IMR-90 (cell line): ENCODE results near the gene CLTCL1. TPM values are rescaled to one million over a fixed set of nuclear protein-coding genes. Genes with fewer than 3 reads are reported as not detected.

Experiments
- ATAC-seq: fragments of 200-7000 bp; cut with Tn5 transposase; 2 replicates; pipeline ENCODE4 v1.9.1; 2020; ENCODE audit warnings: low read depth, mild to moderate bottlenecking, moderate library complexity
- BruUV-seq: library from RNA; stranded (reverse); fragments of 400-500 nt; replicated peaks from 2 replicates; lab custom pipeline; 2021; lab: Mats Ljungman, UMichigan
- CTCF ChIA-PET: fragments of 300-600 bp; formaldehyde crosslinking; extraction: SDS; loops from one replicate; lab custom pipeline; 2021; ENCODE audit warnings: antibody characterized with exemption; lab: Yijun Ruan, JAX
- POLR2A ChIA-PET: fragments of 300-600 bp; sonication (Branson Sonifier 250); formaldehyde crosslinking; loops from one replicate; lab custom pipeline; 2022; ENCODE audit warnings: antibody characterized with exemption; ENCODE audit not compliant: unreplicated experiment; lab: Charles Lee
- DNase-seq: peaks from one replicate; pipeline ENCODE4 v3.0.0; 2013
- H2AFZ ChIP-seq: replicated peaks from 2 replicates; pipeline ENCODE3; 2013; ENCODE audit warnings: low read length, mild to moderate bottlenecking; ENCODE audit not compliant: poor library complexity
- H2AK5ac ChIP-seq: 2 replicates; pipeline ENCODE4 v1.6.1; 2013; ENCODE audit warnings: low read depth, low read length, inconsistent platforms
- H2AK9ac ChIP-seq: replicated peaks from 2 replicates; pipeline ENCODE3; 2013; ENCODE audit warnings: mild to moderate bottlenecking, low read depth, low read length, moderate library complexity; ENCODE audit not compliant: poor library complexity
- H2BK120ac ChIP-seq: 2 replicates; pipeline ENCODE4 v1.6.1; 2013; ENCODE audit warnings: low read depth, low read length, inconsistent platforms
- H2BK15ac ChIP-seq: 3 replicates; pipeline ENCODE4 v1.6.1; 2013; ENCODE audit warnings: low read depth, low read length, inconsistent platforms
- H2BK20ac ChIP-seq: 2 replicates; pipeline ENCODE4 v1.6.1; 2013; ENCODE audit warnings: low read depth, mild to moderate bottlenecking, inconsistent platforms, low read length, moderate library complexity
- H2BK5ac ChIP-seq: 2 replicates; pipeline ENCODE4 v1.6.1; 2013; ENCODE audit warnings: mild to moderate bottlenecking, low read depth, low read length, inconsistent platforms; ENCODE audit not compliant: poor library complexity, severe bottlenecking
- H3K14ac ChIP-seq: replicated peaks from 2 replicates; pipeline ENCODE4 v1.6.1; 2013; ENCODE audit warnings: low read depth, low read length, inconsistent platforms
- H3K18ac ChIP-seq: 2 replicates; pipeline ENCODE4 v1.6.1; 2013; ENCODE audit warnings: low read depth, low read length, control low read depth
- H3K23ac ChIP-seq: 2 replicates; pipeline ENCODE4 v1.6.1; 2013; ENCODE audit warnings: low read depth, low read length, inconsistent platforms
- H3K27ac ChIP-seq: 2 replicates; pipeline ENCODE4 v1.5.1; 2013; ENCODE audit warnings: mild to moderate bottlenecking, control low read depth, low read length; ENCODE audit not compliant: insufficient read depth
- H3K27me3 ChIP-seq: 2 replicates; pipeline ENCODE4 v1.6.1; 2013; ENCODE audit warnings: low read length; ENCODE audit not compliant: control insufficient read depth, insufficient read depth
- H3K36me3 ChIP-seq: 2 replicates; pipeline ENCODE4 v1.6.1; 2013; ENCODE audit warnings: low read length, mixed read lengths; ENCODE audit not compliant: control insufficient read depth, insufficient read depth
- H3K4ac ChIP-seq: 2 replicates; pipeline ENCODE4 v1.6.1; 2013; ENCODE audit warnings: low read depth, low read length, inconsistent platforms
- H3K4me1 ChIP-seq: 2 replicates; pipeline ENCODE4 v1.6.1; 2013; ENCODE audit warnings: low read length, mixed read lengths; ENCODE audit not compliant: control insufficient read depth, insufficient read depth
- H3K4me2 ChIP-seq: 2 replicates; pipeline ENCODE4 v1.6.1; 2013; ENCODE audit warnings: low read depth, mild to moderate bottlenecking, control low read depth, low read length, moderate library complexity
- H3K4me3 ChIP-seq: 2 replicates; pipeline ENCODE4 v1.5.1; 2013; ENCODE audit warnings: low read depth, mild to moderate bottlenecking, control low read depth, low read length, moderate library complexity; ENCODE audit not compliant: insufficient read depth
- H3K56ac ChIP-seq: 2 replicates; pipeline ENCODE4 v1.6.1; 2013; ENCODE audit warnings: low read length, inconsistent platforms; ENCODE audit not compliant: insufficient read depth; ENCODE audit errors: extremely low read depth
- H3K79me1 ChIP-seq, 2 experiments: 2 replicates each; pipeline ENCODE4 v1.6.1; 2013; ENCODE audit warnings: low read length in 2 of 2, inconsistent platforms in 1 of 2, low read depth in 1 of 2
- H3K9ac ChIP-seq: 2 replicates; pipeline ENCODE4 v1.6.1; 2013; ENCODE audit warnings: low read depth, low read length, control low read depth
- H3K9me1 ChIP-seq: 2 replicates; pipeline ENCODE4 v1.6.1; 2013; ENCODE audit warnings: low read length, inconsistent platforms; ENCODE audit not compliant: insufficient read depth
- H3K9me3 ChIP-seq: 2 replicates; pipeline ENCODE4 v1.6.1; 2013; ENCODE audit warnings: low read length; ENCODE audit not compliant: control insufficient read depth, insufficient read depth
- H4K20me1 ChIP-seq: 2 replicates; pipeline ENCODE4 v1.6.1; 2013; ENCODE audit warnings: low read length, inconsistent platforms; ENCODE audit not compliant: insufficient read depth
- H4K5ac ChIP-seq: 2 replicates; pipeline ENCODE4 v1.6.1; 2013; ENCODE audit warnings: mild to moderate bottlenecking, low read depth, low read length, control low read depth
- H4K8ac ChIP-seq, 2 experiments: 2 replicates each; pipeline ENCODE4 v1.6.1; 2013; ENCODE audit warnings: low read depth in 2 of 2, low read length in 2 of 2, control low read depth in 1 of 2, inconsistent platforms in 1 of 2
- H4K91ac ChIP-seq: 2 replicates; pipeline ENCODE4 v1.6.1; 2013; ENCODE audit warnings: low read depth, low read length, inconsistent platforms; ENCODE audit not compliant: insufficient read depth
- BHLHE40 ChIP-seq: fragments of 150-350 bp; IDR thresholded peaks from 2 replicates; pipeline ENCODE4 v1.6.1; 2016; ENCODE audit warnings: mild to moderate bottlenecking, low read depth, low read length
- CEBPB ChIP-seq: IDR thresholded peaks from 2 replicates; pipeline ENCODE4 v1.6.1; 2012; ENCODE audit warnings: low read depth, low read length, improper control_type of control experiment
- CHD1 ChIP-seq: IDR thresholded peaks from 2 replicates; pipeline ENCODE4 v1.6.1; 2012; ENCODE audit warnings: low read depth, low read length, improper control_type of control experiment
- FOS ChIP-seq: fragments of 150-350 bp; IDR thresholded peaks from 2 replicates; pipeline ENCODE4 v1.6.1; 2016; ENCODE audit warnings: low read depth, low read length
- MAFK ChIP-seq: IDR thresholded peaks from 2 replicates; pipeline ENCODE4 v1.6.1; 2012; ENCODE audit warnings: low read depth, low read length, improper control_type of control experiment
- MAZ ChIP-seq: IDR thresholded peaks from 2 replicates; pipeline ENCODE4 v1.6.1; 2012; ENCODE audit warnings: low read depth, mild to moderate bottlenecking, low read length, improper control_type of control experiment, moderate library complexity, borderline replicate concordance
- MXI1 ChIP-seq: IDR thresholded peaks from 2 replicates; pipeline ENCODE4 v1.6.1; 2012; ENCODE audit warnings: low read depth, mild to moderate bottlenecking, low read length, moderate library complexity, borderline replicate concordance
- NFE2L2 ChIP-seq: fragments of 150-350 bp; IDR thresholded peaks from 2 replicates; pipeline ENCODE4 v1.6.1; 2016; ENCODE audit warnings: low read depth, mild to moderate bottlenecking, low read length
- POLR2A ChIP-seq: IDR thresholded peaks from 2 replicates; pipeline ENCODE4 v1.6.1; 2012; ENCODE audit warnings: mild to moderate bottlenecking, low read depth, low read length
- RAD21 ChIP-seq: IDR thresholded peaks from 2 replicates; pipeline ENCODE4 v1.6.1; 2012; ENCODE audit warnings: low read length, improper control_type of control experiment
- RCOR1 ChIP-seq: IDR thresholded peaks from 2 replicates; pipeline ENCODE4 v1.6.1; 2012; ENCODE audit warnings: mild to moderate bottlenecking, low read length, improper control_type of control experiment; ENCODE audit not compliant: insufficient replicate concordance
- RFX5 ChIP-seq: IDR thresholded peaks from 2 replicates; pipeline ENCODE4 v1.8.0; 2012; ENCODE audit warnings: low read depth, mild to moderate bottlenecking, low read length, moderate library complexity
- SMC3 ChIP-seq: fragments of 150-350 bp; IDR thresholded peaks from 2 replicates; pipeline ENCODE4 v1.6.1; 2016; ENCODE audit warnings: low read depth, mild to moderate bottlenecking, antibody characterized with exemption, low read length, moderate library complexity
- WGBS, 2 experiments: methylation state at CpG; one replicate each; pipeline versions ENCODE4 v1.1.5 to v1.1.7; 2013; ENCODE audit warnings: missing lambda C conversion rate in 2 of 2; ENCODE audit not compliant: insufficient read length in 1 of 2; ENCODE audit errors: extremely low coverage in 2 of 2; 5-methylcytosine and 5-hydroxymethylcytosine counted together
- dilution Hi-C: fragments of 300-500 bp; cut with HindIII; formaldehyde crosslinking; loops from one replicate; pipeline ENCODE4 v1.14.3; 2018; ENCODE audit warnings: low sequenced_read_pairs; ENCODE audit not compliant: unreplicated experiment
- in situ Hi-C: fragments of 300-500 bp; cut with MboI; formaldehyde crosslinking; loops from 3 replicates; pipeline ENCODE4 v1.14.3; 2019; ENCODE audit warnings: low sequenced_read_pairs, inconsistent platforms, mixed read lengths
- intact Hi-C: fragments of 100-400 bp; cut with micrococcal nuclease; formaldehyde crosslinking; loops from 2 replicates; pipeline ENCODE4 v1.10.0; 2022
- polyA plus RNA-seq, 3 experiments: library from polyadenylated mRNA; depleted of rRNA; stranded (reverse); fragments of >200 nt; gene quantifications; 2 replicates each; pipeline ENCODE4 v1.2.3, GENCODE V29; 2012; ENCODE audit warnings: low replicate concordance in 1 of 3
- total RNA-seq: library from RNA; depleted of rRNA; stranded (reverse); fragments of >200 nt; gene quantifications from 2 replicates; pipeline ENCODE4 v1.2.3, GENCODE V29; 2012
- TF ChIP-seq, protein P1 (sequence below): fragments of 150-350 bp; IDR thresholded peaks from 2 replicates; pipeline ENCODE4 v1.6.1; 2017; ENCODE audit warnings: mild to moderate bottlenecking, antibody characterized with exemption, low read length, low read depth
- TF ChIP-seq, protein P2 (sequence below): fragments of 150-350 bp; IDR thresholded peaks from 2 replicates; pipeline ENCODE4 v1.6.1; 2016; ENCODE audit warnings: low read depth, mild to moderate bottlenecking, low read length, moderate library complexity, borderline replicate concordance
- TF ChIP-seq, protein P3 (sequence below): conservative IDR thresholded peaks from 2 replicates; pipeline ENCODE4 v1.5.1; 2012; ENCODE audit warnings: mild to moderate bottlenecking, low read depth, low read length, improper control_type of control experiment

Gene CLTCL1
- total and polyA plus RNA-seq, 2 of the 4 experiments (the other 2 are of a cell fraction), result 6.2 to 8.1 TPM

DNA sequence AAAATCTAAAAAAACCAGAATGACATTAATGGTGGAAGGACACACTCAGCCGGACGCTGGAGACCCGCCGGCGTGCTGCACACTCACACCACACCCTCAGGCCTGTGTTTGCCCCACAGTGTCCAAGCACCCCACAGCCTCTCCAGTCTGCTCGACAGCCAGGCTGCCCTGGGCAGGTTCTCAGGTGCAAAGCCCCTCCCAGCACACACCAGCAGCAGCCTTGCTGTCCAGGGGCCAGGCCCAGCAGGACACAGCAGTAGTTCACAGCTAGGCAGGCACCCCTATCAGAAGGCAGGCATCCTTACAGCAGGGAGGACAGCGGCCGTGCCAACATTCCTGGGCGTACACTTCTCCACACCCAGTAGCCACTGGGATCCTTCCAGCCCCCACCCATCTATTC is 111.3 kb downstream of the CLTCL1 start:
- no peak overlapping the region for H2AK5ac ChIP-seq
- CTCF ChIA-PET, result interaction anchor here (0.8 kb wide), 1 partner anchor 26 kb away, joined by 5 read pairs; no protein-coding TSS in a partner anchor
- dilution Hi-C loops (no loop called here), intact Hi-C loops (no loop called here), in situ Hi-C loops (loop anchor here (10.0 kb wide), 1 partner anchor 175 kb away; no protein-coding TSS in a partner anchor)
- no peak overlapping the region for H4K91ac ChIP-seq
- H3K27me3 ChIP-seq, result no peaks in the 10 kb centered on the region
- peaks cover 17% of the 10 kb centered on the region for H3K4me1 ChIP-seq
- no peak overlapping the region for H2BK15ac ChIP-seq
- no peak overlapping the region for H3K18ac ChIP-seq
- TF ChIP-seq RAD21 (no peak), FOS (no peak), MXI1 (no peak), NFE2L2 (no peak), RFX5 (no peak), CHD1 (no peak), BHLHE40 (no peak), MAFK (no peak), SMC3 (no peak), RCOR1 (no peak), MAZ (no peak), POLR2A (no peak), CEBPB (no peak)
- TF ChIP-seq, protein P1, sequence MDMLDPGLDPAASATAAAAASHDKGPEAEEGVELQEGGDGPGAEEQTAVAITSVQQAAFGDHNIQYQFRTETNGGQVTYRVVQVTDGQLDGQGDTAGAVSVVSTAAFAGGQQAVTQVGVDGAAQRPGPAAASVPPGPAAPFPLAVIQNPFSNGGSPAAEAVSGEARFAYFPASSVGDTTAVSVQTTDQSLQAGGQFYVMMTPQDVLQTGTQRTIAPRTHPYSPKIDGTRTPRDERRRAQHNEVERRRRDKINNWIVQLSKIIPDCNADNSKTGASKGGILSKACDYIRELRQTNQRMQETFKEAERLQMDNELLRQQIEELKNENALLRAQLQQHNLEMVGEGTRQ, result no peak
- TF ChIP-seq, protein P2, sequence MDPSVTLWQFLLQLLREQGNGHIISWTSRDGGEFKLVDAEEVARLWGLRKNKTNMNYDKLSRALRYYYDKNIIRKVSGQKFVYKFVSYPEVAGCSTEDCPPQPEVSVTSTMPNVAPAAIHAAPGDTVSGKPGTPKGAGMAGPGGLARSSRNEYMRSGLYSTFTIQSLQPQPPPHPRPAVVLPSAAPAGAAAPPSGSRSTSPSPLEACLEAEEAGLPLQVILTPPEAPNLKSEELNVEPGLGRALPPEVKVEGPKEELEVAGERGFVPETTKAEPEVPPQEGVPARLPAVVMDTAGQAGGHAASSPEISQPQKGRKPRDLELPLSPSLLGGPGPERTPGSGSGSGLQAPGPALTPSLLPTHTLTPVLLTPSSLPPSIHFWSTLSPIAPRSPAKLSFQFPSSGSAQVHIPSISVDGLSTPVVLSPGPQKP, result no peak
- TF ChIP-seq, protein P3, sequence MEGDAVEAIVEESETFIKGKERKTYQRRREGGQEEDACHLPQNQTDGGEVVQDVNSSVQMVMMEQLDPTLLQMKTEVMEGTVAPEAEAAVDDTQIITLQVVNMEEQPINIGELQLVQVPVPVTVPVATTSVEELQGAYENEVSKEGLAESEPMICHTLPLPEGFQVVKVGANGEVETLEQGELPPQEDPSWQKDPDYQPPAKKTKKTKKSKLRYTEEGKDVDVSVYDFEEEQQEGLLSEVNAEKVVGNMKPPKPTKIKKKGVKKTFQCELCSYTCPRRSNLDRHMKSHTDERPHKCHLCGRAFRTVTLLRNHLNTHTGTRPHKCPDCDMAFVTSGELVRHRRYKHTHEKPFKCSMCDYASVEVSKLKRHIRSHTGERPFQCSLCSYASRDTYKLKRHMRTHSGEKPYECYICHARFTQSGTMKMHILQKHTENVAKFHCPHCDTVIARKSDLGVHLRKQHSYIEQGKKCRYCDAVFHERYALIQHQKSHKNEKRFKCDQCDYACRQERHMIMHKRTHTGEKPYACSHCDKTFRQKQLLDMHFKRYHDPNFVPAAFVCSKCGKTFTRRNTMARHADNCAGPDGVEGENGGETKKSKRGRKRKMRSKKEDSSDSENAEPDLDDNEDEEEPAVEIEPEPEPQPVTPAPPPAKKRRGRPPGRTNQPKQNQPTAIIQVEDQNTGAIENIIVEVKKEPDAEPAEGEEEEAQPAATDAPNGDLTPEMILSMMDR, result no peak
- H3K9ac ChIP-seq, result no peak overlapping the region
- H3K23ac ChIP-seq, result no peak overlapping the region
- POLR2A ChIA-PET, result no interaction called here
- no TSS peak for BruUV-seq
- H3K79me1 ChIP-seq, result peaks cover 2 to 28% of the 10 kb centered on the region in 2 experiments; a peak in 3 of 4 replicates
- no peak overlapping the region for H2AFZ ChIP-seq
- peaks cover 8% of the 10 kb centered on the region for H3K36me3 ChIP-seq
- H3K4me3 ChIP-seq, result no peak overlapping the region
- DNase-seq (no peak), ATAC-seq (no peak)
- H4K5ac ChIP-seq, result no peak overlapping the region
- H3K4ac ChIP-seq, result no peak overlapping the region
- H2BK20ac ChIP-seq, result no peak overlapping the region
- H3K14ac ChIP-seq, result no peak overlapping the region
- no peak overlapping the region for H3K4me2 ChIP-seq
- H2BK5ac ChIP-seq, result no peak overlapping the region
- H3K27ac ChIP-seq, result no peak overlapping the region
- H3K9me1 ChIP-seq, result no peaks in the 10 kb centered on the region
- 98% methylated on average over 7 of the region's 9 CpGs; no CpG with 5 or more reads in 1 of the 2 experiments for WGBS, 2 experiments
- H3K9me3 ChIP-seq, result no peaks in the 10 kb centered on the region
- peak overlapping the region; percentile 33 for H2AK9ac ChIP-seq
- H4K20me1 ChIP-seq, result peaks cover 11% of the 10 kb centered on the region
- H2BK120ac ChIP-seq, result no peak overlapping the region
- no peak overlapping the region for H4K8ac ChIP-seq
- H3K56ac ChIP-seq, result no peak overlapping the region
